HepG2 (cell line): Measurements from ENCODE around the gene NUP88. TPM values are rescaled to one million over a fixed set of nuclear protein-coding genes. Genes with fewer than 3 reads are reported as not detected.

Source experiments
- GLI4 ChIP-seq: sonication (generic); formaldehyde crosslinking; IDR thresholded peaks from 2 replicates; pipeline ENCODE4 v1.5.1; 2020; ENCODE audit warnings: missing genetic modification reagents, mild to moderate bottlenecking, moderate library complexity, borderline replicate concordance
- KLF13 ChIP-seq: sonication (generic); formaldehyde crosslinking; IDR thresholded peaks from 2 replicates; pipeline ENCODE4 v1.4.0; 2020; ENCODE audit warnings: mild to moderate bottlenecking, missing genetic modification reagents
- LRRFIP1 ChIP-seq: sonication (generic); formaldehyde crosslinking; conservative IDR thresholded peaks from 2 replicates; pipeline ENCODE4 v1.4.0; 2020; ENCODE audit warnings: missing genetic modification reagents
- NFYB ChIP-seq: sonication (generic); formaldehyde crosslinking; IDR thresholded peaks from 2 replicates; pipeline ENCODE4 v1.4.0; 2020; ENCODE audit warnings: missing genetic modification reagents
- RERE ChIP-seq: IDR thresholded peaks from 2 replicates; pipeline ENCODE4 v1.6.1; 2016; ENCODE audit warnings: low read depth, missing genetic modification reagents, missing compliant biosample characterization
- RFX5 ChIP-seq: IDR thresholded peaks from 2 replicates; pipeline ENCODE4 v1.6.1; 2011; ENCODE audit warnings: low read depth, low read length, improper control_type of control experiment
- TFAP4 ChIP-seq: sonication (generic); IDR thresholded peaks from 2 replicates; pipeline ENCODE4 v1.6.1; 2016; ENCODE audit warnings: low read depth, borderline replicate concordance
- ZFP91 ChIP-seq: sonication (generic); formaldehyde crosslinking; IDR thresholded peaks from 2 replicates; pipeline ENCODE4 v1.9.0; 2022; ENCODE audit warnings: missing genetic modification reagents, mild to moderate bottlenecking, borderline replicate concordance
- ZKSCAN8 ChIP-seq: IDR thresholded peaks from 2 replicates; pipeline ENCODE4 v1.6.1; 2016; ENCODE audit warnings: borderline replicate concordance, missing genetic modification reagents, missing compliant biosample characterization
- ZNF17 ChIP-seq: sonication (generic); formaldehyde crosslinking; IDR thresholded peaks from 2 replicates; pipeline ENCODE4 v1.5.0; 2020; ENCODE audit warnings: mild to moderate bottlenecking, missing genetic modification reagents
- ZNF34 ChIP-seq: sonication (generic); formaldehyde crosslinking; IDR thresholded peaks from 2 replicates; pipeline ENCODE4 v1.4.0; 2020; ENCODE audit warnings: mild to moderate bottlenecking, missing genetic modification reagents, borderline replicate concordance
- ZNF567 ChIP-seq: sonication (generic); formaldehyde crosslinking; IDR thresholded peaks from 2 replicates; pipeline ENCODE4 v1.8.1; 2023; ENCODE audit warnings: mild to moderate bottlenecking, missing genetic modification reagents, borderline replicate concordance
- ZNF776 ChIP-seq: sonication (generic); formaldehyde crosslinking; IDR thresholded peaks from 2 replicates; pipeline ENCODE4 v1.4.0; 2020; ENCODE audit warnings: mild to moderate bottlenecking, missing genetic modification reagents
- ZNF816 ChIP-seq: sonication (generic); formaldehyde crosslinking; IDR thresholded peaks from 2 replicates; pipeline ENCODE4 v1.8.0; 2022; ENCODE audit warnings: missing genetic modification reagents, mild to moderate bottlenecking, borderline replicate concordance
- polyA plus RNA-seq, 8 experiments: library from polyadenylated mRNA; depleted of rRNA in 3 of 8; stranded (reverse) in 7 of 8; unstranded in 1 of 8; fragments of >200 nt; fragmentation: Illumina TruSeq in 4 of 8; extraction: Trizol in 4 of 8; gene quantifications; 2 replicates each; pipeline versions ENCODE4 v1.2.1 to v1.2.3, GENCODE V29; 2011 to 2016; ENCODE audit warnings: low read depth in 4 of 8, missing spikeins in 1 of 8, mixed read lengths in 1 of 8; ENCODE audit not compliant: insufficient read depth in 1 of 8
- total RNA-seq, 5 experiments: library from RNA; depleted of rRNA; stranded (reverse); fragments of >200 nt; fragmentation: Illumina TruSeq; extraction: Trizol; gene quantifications; 2 replicates each; pipeline ENCODE4 v1.2.3, GENCODE V29; 2016; ENCODE audit warnings: low read depth in 1 of 5
- TF ChIP-seq, protein P1 (sequence below): sonication (generic); formaldehyde crosslinking; IDR thresholded peaks from 2 replicates; pipeline ENCODE4 v1.5.0; 2020; ENCODE audit warnings: mild to moderate bottlenecking, missing genetic modification reagents, moderate library complexity
- TF ChIP-seq, protein P2 (sequence below): sonication (generic); formaldehyde crosslinking; IDR thresholded peaks from 2 replicates; pipeline ENCODE4 v1.4.0; 2020; ENCODE audit warnings: mild to moderate bottlenecking, missing genetic modification reagents

NUP88 gene
- total and polyA plus RNA-seq, 2 of the 13 experiments (the other 11 are each of a cell fraction or from before 2014, with no cell fraction given) = 48.2 to 130 TPM

DNA sequence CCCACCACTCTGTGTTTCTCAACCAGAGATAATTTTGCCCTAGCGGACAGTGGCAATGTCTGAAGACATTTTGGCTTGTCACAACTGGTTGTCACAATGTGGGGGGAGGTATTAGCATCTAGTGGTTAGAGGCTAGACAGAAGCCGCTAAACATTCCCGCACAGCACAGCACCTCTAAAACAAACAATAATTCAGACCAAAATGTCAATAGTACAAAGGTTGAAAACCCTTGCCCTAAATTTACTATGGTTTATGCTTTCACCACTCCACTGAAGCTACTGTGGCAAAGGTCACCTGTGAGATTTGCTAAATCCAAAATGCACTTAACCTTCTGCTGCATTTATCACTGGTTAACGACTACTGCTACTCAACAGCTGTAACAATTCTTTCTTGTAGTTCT, 14.1 kb downstream of the NUP88 start (continued):
- TF ChIP-seq, protein P1, sequence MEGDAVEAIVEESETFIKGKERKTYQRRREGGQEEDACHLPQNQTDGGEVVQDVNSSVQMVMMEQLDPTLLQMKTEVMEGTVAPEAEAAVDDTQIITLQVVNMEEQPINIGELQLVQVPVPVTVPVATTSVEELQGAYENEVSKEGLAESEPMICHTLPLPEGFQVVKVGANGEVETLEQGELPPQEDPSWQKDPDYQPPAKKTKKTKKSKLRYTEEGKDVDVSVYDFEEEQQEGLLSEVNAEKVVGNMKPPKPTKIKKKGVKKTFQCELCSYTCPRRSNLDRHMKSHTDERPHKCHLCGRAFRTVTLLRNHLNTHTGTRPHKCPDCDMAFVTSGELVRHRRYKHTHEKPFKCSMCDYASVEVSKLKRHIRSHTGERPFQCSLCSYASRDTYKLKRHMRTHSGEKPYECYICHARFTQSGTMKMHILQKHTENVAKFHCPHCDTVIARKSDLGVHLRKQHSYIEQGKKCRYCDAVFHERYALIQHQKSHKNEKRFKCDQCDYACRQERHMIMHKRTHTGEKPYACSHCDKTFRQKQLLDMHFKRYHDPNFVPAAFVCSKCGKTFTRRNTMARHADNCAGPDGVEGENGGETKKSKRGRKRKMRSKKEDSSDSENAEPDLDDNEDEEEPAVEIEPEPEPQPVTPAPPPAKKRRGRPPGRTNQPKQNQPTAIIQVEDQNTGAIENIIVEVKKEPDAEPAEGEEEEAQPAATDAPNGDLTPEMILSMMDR (CRISPR knock-in tag) = no peak
- TF ChIP-seq KLF13 (CRISPR knock-in tag) = no peak
- no peak for TF ChIP-seq ZNF34 (CRISPR knock-in tag)
- no peak for TF ChIP-seq ZNF567 (CRISPR knock-in tag)
- no peak for TF ChIP-seq ZNF776 (CRISPR knock-in tag)
- no peak for TF ChIP-seq ZNF816 (CRISPR knock-in tag)
- TF ChIP-seq ZFP91 = no peak
- TF ChIP-seq GLI4 (CRISPR knock-in tag) = 0 out of 2 replicates have a peak, but pooled peaks have one; percentile 36
- TF ChIP-seq NFYB (CRISPR knock-in tag) = no peak
- TF ChIP-seq ZKSCAN8 (CRISPR knock-in tag) = 0 out of 2 replicates have a peak, but pooled peaks have one; percentile 52
- TF ChIP-seq, protein P2, sequence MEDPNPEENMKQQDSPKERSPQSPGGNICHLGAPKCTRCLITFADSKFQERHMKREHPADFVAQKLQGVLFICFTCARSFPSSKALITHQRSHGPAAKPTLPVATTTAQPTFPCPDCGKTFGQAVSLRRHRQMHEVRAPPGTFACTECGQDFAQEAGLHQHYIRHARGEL = no peak
- TF ChIP-seq RFX5 = no peak
- no peak for TF ChIP-seq LRRFIP1 (CRISPR knock-in tag)
- TF ChIP-seq RERE = no peak; the same call in 1 of the 2 replicates
- TF ChIP-seq TFAP4 = peak; percentile 49; the same call in 1 of the 2 replicates
- no peak for TF ChIP-seq ZNF17 (CRISPR knock-in tag)
